HG03575 (cell line): ENCODE results near the gene PDZD4.
"Not testable (repeated sequence)": the region's sequence is repeated elsewhere in the genome, so short reads cannot be mapped to it uniquely, and the experiment has no call there.

Experiments used
- ATAC-seq: cut with Tn5 transposase; IDR thresholded peaks from one replicate; pipeline ENCODE4 v1.9.1; 2021; ENCODE audit not compliant: unreplicated experiment, insufficient number of reproducible peaks, low FRiP score; ENCODE audit errors: extremely low read depth

The PDZD4 gene

DNA sequence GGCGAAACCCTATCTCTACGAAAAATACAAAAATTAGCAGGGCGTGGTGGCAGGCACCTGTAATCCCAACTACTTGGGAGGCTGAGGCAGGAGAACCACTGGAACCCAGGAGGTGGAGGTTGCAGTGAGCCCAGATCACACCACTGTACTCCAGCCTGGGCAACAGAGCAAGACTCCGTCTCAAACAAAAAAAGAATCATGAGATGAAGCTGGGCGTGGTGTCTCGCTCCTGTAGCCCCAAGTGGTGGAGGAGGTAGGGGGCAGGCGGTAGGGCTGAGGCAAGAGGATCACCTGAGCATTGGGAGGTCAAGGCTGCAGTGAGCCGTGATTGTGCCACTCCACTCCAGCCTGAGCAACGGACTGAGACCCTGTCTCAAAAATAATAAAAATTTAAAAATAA is 12.3 kb downstream of the PDZD4 start:
- not testable (repeated sequence) for ATAC-seq

- ATAC-seq, result no peak
Measured at GRCh38 chrX:153816831-153817690, 13.3 kb downstream of the PDZD4 start.

GRCh38 chrX:153814591-153815315 is 15.6 kb downstream of the PDZD4 start:
- ATAC-seq, result no peak

- ATAC-seq, result no peak
Measured at GRCh38 chrX:153813161-153813560, 17.2 kb downstream of the PDZD4 start.

DNA sequence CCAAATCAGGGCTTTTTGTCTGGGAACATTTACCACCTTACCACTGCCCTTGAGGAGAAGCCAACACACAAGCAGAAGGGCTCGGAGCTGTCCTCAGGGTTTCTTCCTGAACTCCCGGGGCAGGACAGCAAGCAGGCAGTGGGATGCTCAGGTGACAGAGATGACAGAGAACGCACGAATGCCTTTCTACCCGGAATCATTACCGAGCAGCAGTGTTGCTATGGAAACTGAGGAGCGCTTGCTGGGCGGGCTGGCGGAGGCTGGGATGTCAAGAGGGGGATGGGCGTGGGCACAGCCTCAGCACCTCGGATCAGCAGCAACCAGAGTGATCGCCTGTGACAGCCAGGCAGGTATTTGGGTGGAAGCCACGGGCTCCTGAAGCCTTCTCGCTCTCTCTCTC is 18.1 kb downstream of the PDZD4 start:
- no peak for ATAC-seq

DNA sequence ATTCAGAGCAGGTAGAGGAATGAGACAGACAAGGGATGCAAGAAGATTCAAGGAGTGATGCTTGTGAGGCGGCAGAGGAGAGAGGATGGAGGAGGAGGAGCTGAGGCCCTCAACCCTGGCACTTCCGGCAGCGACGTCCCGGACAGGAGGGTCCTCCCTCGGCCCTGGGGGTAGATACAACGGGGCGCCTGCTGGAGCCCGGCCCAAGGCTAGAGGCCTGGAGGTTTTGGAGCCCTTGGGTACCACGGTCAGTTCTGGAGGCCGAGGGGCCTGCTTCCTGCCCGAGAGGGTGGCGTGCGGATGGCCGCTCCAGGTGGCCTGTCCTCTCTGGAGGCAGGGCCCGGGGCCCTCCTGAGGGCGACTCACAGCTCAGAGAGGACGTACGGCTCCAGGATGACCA is 22.4 kb downstream of the PDZD4 start:
- no peak for ATAC-seq

- no peak for ATAC-seq
Measured at GRCh38 chrX:153806999-153807575, 23.3 kb downstream of the PDZD4 start.

DNA sequence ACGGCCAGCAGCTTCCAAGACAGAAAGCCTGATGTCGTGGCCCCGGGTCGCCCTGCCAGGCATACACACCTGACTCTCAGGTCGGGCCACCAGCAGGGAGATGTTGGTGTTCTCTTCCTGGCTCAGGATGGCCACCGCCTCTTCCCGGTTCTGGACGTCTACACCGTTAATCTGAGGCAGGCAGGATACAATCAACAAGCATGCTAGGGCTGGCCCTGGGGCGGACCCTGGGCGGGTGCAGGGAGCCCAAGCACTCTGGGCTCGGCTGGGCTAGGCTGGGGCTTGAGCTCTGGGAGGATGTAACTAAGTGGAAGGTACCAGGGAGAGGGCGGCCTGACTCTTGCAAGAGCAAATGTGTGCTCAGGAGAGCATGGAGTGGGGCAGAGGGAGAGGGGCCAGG is 24.9 kb downstream of the PDZD4 start:
- ATAC-seq, result no peak

DNA sequence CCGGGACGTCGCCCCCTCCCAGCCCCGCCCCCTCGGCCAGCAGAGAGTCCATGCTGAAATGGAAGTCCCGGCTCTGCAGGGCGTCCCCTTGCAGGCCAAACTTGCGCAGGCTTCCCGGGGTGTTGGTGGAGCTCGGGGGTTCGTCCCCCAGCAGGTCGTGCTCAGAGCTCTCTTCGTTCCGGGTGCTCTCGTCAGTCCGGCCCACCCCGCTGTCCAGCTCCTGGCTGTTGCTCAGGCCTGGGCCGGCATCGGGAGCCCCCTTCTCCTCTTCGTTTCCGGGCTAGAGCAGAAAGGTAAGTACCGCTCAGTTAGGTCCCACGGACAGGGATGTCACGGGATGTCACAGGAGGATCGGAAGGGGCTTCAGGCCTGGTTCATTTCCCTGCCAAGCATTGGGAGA is 25.7 kb downstream of the PDZD4 start:
- ATAC-seq, result no peak

DNA sequence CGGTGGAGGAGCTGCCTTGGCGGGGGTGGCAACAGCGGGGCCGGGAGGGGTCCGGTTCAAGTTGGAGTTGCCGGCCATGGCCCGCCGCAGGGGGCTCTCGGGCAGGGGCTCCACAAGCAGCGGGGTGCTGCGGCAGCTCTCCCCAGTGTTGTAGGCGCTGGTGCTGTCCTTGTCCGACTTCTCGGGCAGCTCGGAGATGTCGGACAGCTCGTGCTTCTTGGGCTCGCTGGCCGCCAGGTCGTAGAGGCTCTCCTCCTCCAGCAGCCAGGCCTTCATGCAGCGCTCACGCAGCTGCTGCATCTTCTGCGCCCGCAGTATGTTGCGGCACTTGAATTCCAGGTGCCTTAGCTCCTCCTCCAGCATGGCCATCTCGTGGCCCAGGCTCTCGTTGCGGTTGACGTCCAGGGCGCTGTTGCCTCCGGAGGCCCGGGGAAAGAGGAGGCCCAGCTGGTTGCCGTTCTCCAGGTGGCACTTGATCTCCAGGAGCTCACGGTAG is 26.2 kb downstream of the PDZD4 start:
- no peak for ATAC-seq

DNA sequence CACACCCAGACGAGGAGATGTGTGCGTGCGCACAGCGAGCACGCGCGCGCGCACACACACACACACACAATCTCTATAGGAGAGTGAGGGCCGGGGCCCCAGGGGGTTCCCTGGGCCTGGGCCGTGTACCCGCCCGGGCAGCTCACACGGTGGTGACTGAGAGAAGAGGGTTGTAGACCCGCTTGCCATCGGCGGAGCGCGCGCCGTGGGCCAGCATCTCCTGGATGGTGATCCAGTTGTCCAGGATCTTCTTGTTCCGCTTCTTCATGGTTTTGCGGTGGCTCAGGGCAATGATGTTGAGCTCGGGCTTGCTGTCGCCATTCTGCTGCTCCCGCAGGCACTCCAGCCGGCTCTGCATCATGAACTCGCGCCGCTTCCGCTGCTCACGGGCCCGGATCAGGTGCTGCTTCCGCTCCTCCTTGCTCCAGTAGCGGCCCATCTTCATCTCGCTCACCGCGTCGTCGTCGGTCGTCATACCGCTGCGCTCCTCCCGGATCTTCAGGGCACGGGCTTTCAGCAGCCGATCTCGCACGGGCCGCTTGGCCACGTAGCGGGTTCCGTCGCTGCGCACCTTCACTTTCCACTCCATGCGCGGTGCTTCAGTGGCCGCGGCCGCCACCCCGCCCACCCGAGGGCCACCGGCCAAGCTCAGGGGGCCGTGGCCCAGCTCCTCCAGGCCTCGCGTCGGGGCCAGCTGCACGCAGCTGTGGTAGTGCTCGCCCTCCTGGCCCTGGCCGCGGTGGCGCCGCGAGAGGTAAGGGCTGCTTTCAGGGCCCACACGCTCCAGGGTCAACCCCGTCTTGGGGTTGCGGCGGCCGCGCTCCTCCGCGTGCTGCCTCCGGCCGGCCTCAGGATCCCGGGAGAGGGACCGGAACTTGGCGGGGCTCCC is 26.9 kb downstream of the PDZD4 start:
- ATAC-seq, result no peak

- ATAC-seq, result no peak
Measured at GRCh38 chrX:153802513-153803045, 27.8 kb downstream of the PDZD4 start.

GRCh38 chrX:153801669-153802068 is 28.7 kb downstream of the PDZD4 start:
- no peak for ATAC-seq

GRCh38 chrX:153800746-153801145 is 29.6 kb downstream of the PDZD4 start:
- no peak for ATAC-seq

DNA sequence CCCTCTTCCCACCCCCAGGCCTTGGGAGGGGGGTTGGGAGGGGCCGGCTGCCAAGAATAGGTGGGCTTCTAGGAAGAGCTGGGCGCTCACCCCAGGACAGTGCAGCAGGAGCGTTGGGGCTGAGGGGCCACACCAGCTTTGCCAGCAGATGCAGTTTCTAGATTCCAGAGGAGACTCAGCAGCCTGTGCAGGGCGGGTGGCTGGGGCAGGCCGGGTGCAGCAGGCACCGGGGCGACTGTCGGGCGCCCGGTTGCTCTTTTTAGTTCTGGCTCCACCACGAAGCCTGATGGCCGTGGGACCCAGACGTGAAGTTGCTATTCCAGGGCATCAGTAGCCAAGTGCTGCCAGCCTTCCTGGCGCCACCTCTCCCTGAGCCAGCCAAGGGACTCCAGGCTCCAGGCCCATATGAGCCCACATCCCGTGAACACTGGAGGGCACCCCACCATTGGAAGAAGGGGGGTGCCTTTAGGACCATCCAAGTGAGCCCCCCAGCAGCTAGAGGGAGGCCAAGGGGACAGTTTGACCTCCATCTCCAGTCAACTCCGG is 30.1 kb downstream of the PDZD4 start:
- ATAC-seq, result no peak

GRCh38 chrX:153799326-153799725 is 31.0 kb downstream of the PDZD4 start:
- ATAC-seq, result no peak

DNA sequence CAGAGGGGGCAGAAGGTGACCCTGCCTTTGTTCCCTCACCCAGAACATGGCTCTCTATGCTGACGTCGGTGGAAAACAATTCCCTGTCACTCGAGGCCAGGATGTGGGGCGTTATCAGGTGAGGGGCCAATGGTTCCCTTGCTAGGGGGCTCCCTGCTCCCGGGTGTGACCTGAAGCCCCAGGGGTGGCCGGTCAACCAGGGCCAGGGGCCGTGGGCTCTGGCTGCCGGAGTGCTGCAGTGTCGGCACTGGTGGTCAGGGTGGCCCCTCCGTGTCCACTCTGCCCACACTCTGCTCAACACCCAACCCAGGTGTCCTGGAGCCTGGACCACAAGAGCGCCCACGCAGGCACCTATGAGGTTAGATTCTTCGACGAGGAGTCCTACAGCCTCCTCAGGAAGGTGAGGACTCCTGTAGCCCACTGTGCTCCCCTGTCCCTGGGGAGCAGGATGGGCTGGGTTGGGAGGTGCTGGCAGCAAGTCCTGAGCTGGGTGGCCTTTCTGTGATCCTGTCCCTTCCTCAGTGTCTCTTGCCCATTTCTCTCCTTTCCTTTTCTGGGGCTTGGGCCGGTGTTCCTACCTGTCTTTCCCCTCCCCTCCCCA is 32.8 kb downstream of the PDZD4 start:
- ATAC-seq, result no peak
